ENCODE data around the gene DLGAP3.
"Not testable (repeated sequence)": the region's sequence is repeated elsewhere in the genome, so short reads cannot be mapped to it uniquely, and the experiment has no call there.

DLGAP3 gene

GRCh38 chr1:34842952-34843371 is 86.5 kb downstream of the DLGAP3 start:
- no peaks in the 10 kb centered on the region for H3K9me3 ChIP-seq
- peaks cover 10% of the 10 kb centered on the region for H3K4me1 ChIP-seq
- in situ Hi-C loops (cut with MboI; ENCODE audit: low sequenced_read_pairs) = no loop called here
- H3K4me3 ChIP-seq = no peak overlapping the region
- no peaks in the 10 kb centered on the region for H3K36me3 ChIP-seq (replicated peaks)
- no peak for DNase-seq (ENCODE audit: low spot score in 2 of 2)
- no peaks in the 10 kb centered on the region for H3K27me3 ChIP-seq (ENCODE audit: low read depth)

GRCh38 chr1:34842073-34842472 is 87.4 kb downstream of the DLGAP3 start:
- H3K36me3 ChIP-seq (replicated peaks) = no peaks in the 10 kb centered on the region
- H3K4me1 ChIP-seq = peaks cover 10% of the 10 kb centered on the region
- H3K27me3 ChIP-seq (ENCODE audit: low read depth) = no peaks in the 10 kb centered on the region
- H3K4me3 ChIP-seq = no peak overlapping the region
- in situ Hi-C loops (cut with MboI; ENCODE audit: low sequenced_read_pairs) = no loop called here
- DNase-seq (ENCODE audit: low spot score in 2 of 2) = no peak
- no peaks in the 10 kb centered on the region for H3K9me3 ChIP-seq

- in situ Hi-C loops (cut with MboI; ENCODE audit: low sequenced_read_pairs) = no loop called here
- Histone ChIP-seq H3K4me3 (no peak overlapping the region), H3K9me3 (no peaks in the 10 kb centered on the region), H3K36me3 (replicated peaks) (no peaks in the 10 kb centered on the region), H3K27me3 (ENCODE audit: low read depth) (no peaks in the 10 kb centered on the region), H3K4me1 (peaks cover 10% of the 10 kb centered on the region)
- no peak for DNase-seq (ENCODE audit: low spot score in 2 of 2)
Observed at GRCh38 chr1:34840426-34840825, 89.0 kb downstream of the DLGAP3 start.

GRCh38 chr1:34839526-34840305 is 89.7 kb downstream of the DLGAP3 start:
- no peak for DNase-seq (ENCODE audit: low spot score in 2 of 2)
- no peaks in the 10 kb centered on the region for H3K27me3 ChIP-seq (ENCODE audit: low read depth)
- H3K4me3 ChIP-seq = no peak overlapping the region
- H3K36me3 ChIP-seq (replicated peaks) = no peaks in the 10 kb centered on the region
- in situ Hi-C loops (cut with MboI; ENCODE audit: low sequenced_read_pairs) = no loop called here
- peaks cover 9% of the 10 kb centered on the region for H3K4me1 ChIP-seq
- no peaks in the 10 kb centered on the region for H3K9me3 ChIP-seq

GRCh38 chr1:34833711-34834110 is 95.7 kb downstream of the DLGAP3 start:
- in situ Hi-C loops (cut with MboI; ENCODE audit: low sequenced_read_pairs) = no loop called here
- Histone ChIP-seq H3K36me3 (replicated peaks) (no peaks in the 10 kb centered on the region), H3K9me3 (no peaks in the 10 kb centered on the region), H3K27me3 (ENCODE audit: low read depth) (no peaks in the 10 kb centered on the region; the same call in 1 of the 2 replicates), H3K4me3 (no peak overlapping the region), H3K4me1 (no peaks in the 10 kb centered on the region)
- DNase-seq (ENCODE audit: low spot score in 2 of 2) = no peak

GRCh38 chr1:34831721-34832246 is 97.7 kb downstream of the DLGAP3 start:
- H3K27me3 ChIP-seq (ENCODE audit: low read depth) = no peaks in the 10 kb centered on the region; the same call in 1 of the 2 replicates
- in situ Hi-C loops (cut with MboI; ENCODE audit: low sequenced_read_pairs) = no loop called here
- no peaks in the 10 kb centered on the region for H3K4me1 ChIP-seq
- no peaks in the 10 kb centered on the region for H3K9me3 ChIP-seq
- no peak overlapping the region for H3K4me3 ChIP-seq
- DNase-seq (ENCODE audit: low spot score in 2 of 2) = no peak
- H3K36me3 ChIP-seq (replicated peaks) = no peaks in the 10 kb centered on the region

- no peaks in the 10 kb centered on the region for H3K9me3 ChIP-seq
- in situ Hi-C loops (cut with MboI; ENCODE audit: low sequenced_read_pairs) = no loop called here
- no peaks in the 10 kb centered on the region; the same call in 1 of the 2 replicates for H3K27me3 ChIP-seq (ENCODE audit: low read depth)
- H3K36me3 ChIP-seq (replicated peaks) = no peaks in the 10 kb centered on the region
- no peak overlapping the region for H3K4me3 ChIP-seq
- DNase-seq (ENCODE audit: low spot score in 2 of 2) = no peak
- H3K4me1 ChIP-seq = no peaks in the 10 kb centered on the region
Observed at GRCh38 chr1:34829250-34829649, 100.2 kb downstream of the DLGAP3 start.

GRCh38 chr1:34828611-34829010 is 100.8 kb downstream of the DLGAP3 start:
- H3K4me1 ChIP-seq = no peaks in the 10 kb centered on the region
- no peak for DNase-seq (ENCODE audit: low spot score in 2 of 2)
- no peaks in the 10 kb centered on the region for H3K9me3 ChIP-seq
- no peaks in the 10 kb centered on the region; the same call in 1 of the 2 replicates for H3K27me3 ChIP-seq (ENCODE audit: low read depth)
- no peaks in the 10 kb centered on the region for H3K36me3 ChIP-seq (replicated peaks)
- no peak overlapping the region for H3K4me3 ChIP-seq
- in situ Hi-C loops (cut with MboI; ENCODE audit: low sequenced_read_pairs) = no loop called here

- no peaks in the 10 kb centered on the region for H3K4me1 ChIP-seq
- H3K36me3 ChIP-seq (replicated peaks) = no peaks in the 10 kb centered on the region
- H3K9me3 ChIP-seq = no peaks in the 10 kb centered on the region
- DNase-seq (ENCODE audit: low spot score in 2 of 2) = no peak
- H3K27me3 ChIP-seq (ENCODE audit: low read depth) = peaks cover 4% of the 10 kb centered on the region; the same call in 1 of the 2 replicates
- no peak overlapping the region for H3K4me3 ChIP-seq
- in situ Hi-C loops (cut with MboI; ENCODE audit: low sequenced_read_pairs) = no loop called here
Observed at GRCh38 chr1:34827341-34827941, 102.0 kb downstream of the DLGAP3 start.

GRCh38 chr1:34825455-34826091 is 103.9 kb downstream of the DLGAP3 start:
- H3K36me3 ChIP-seq (replicated peaks) = no peaks in the 10 kb centered on the region
- H3K4me1 ChIP-seq = no peaks in the 10 kb centered on the region
- no peak overlapping the region for H3K4me3 ChIP-seq
- H3K9me3 ChIP-seq = no peaks in the 10 kb centered on the region
- peaks cover 16% of the 10 kb centered on the region; the same call in 1 of the 2 replicates for H3K27me3 ChIP-seq (ENCODE audit: low read depth)
- no peak for DNase-seq (ENCODE audit: low spot score in 2 of 2)
- in situ Hi-C loops (cut with MboI; ENCODE audit: low sequenced_read_pairs) = no loop called here

GRCh38 chr1:34824817-34825454 is 104.5 kb downstream of the DLGAP3 start:
- H3K4me3 ChIP-seq = no peak overlapping the region
- no peaks in the 10 kb centered on the region for H3K36me3 ChIP-seq (replicated peaks)
- no peaks in the 10 kb centered on the region for H3K9me3 ChIP-seq
- peaks cover 16% of the 10 kb centered on the region; the same call in 1 of the 2 replicates for H3K27me3 ChIP-seq (ENCODE audit: low read depth)
- in situ Hi-C loops (cut with MboI; ENCODE audit: low sequenced_read_pairs) = no loop called here
- DNase-seq (ENCODE audit: low spot score in 2 of 2) = no peak
- H3K4me1 ChIP-seq = no peaks in the 10 kb centered on the region

- H3K4me1 ChIP-seq = no peaks in the 10 kb centered on the region
- in situ Hi-C loops (cut with MboI; ENCODE audit: low sequenced_read_pairs) = no loop called here
- H3K36me3 ChIP-seq (replicated peaks) = no peaks in the 10 kb centered on the region
- H3K4me3 ChIP-seq = no peak overlapping the region
- no peak for DNase-seq (ENCODE audit: low spot score in 2 of 2)
- no peaks in the 10 kb centered on the region for H3K9me3 ChIP-seq
- H3K27me3 ChIP-seq (ENCODE audit: low read depth) = peaks cover 25% of the 10 kb centered on the region
Observed at GRCh38 chr1:34822202-34822601, 107.2 kb downstream of the DLGAP3 start.

- H3K4me3 ChIP-seq; in situ Hi-C loops (cut with MboI; ENCODE audit: low sequenced_read_pairs); DNase-seq (ENCODE audit: low spot score in 2 of 2); H3K36me3 ChIP-seq (replicated peaks); H3K4me1 ChIP-seq; H3K9me3 ChIP-seq: not testable (repeated sequence)
- H3K27me3 ChIP-seq (ENCODE audit: low read depth) = peaks cover 27% of the 10 kb centered on the region
Observed at GRCh38 chr1:34818862-34819261, 110.6 kb downstream of the DLGAP3 start.
